GM21381 (cell line): Measurements from ENCODE around the gene KPNA1.

Experiments used
- ATAC-seq: cut with Tn5 transposase; IDR thresholded peaks from one replicate; pipeline ENCODE4 v1.9.1; 2021; ENCODE audit warnings: mild to moderate bottlenecking, moderate library complexity; ENCODE audit not compliant: unreplicated experiment

Gene KPNA1

DNA sequence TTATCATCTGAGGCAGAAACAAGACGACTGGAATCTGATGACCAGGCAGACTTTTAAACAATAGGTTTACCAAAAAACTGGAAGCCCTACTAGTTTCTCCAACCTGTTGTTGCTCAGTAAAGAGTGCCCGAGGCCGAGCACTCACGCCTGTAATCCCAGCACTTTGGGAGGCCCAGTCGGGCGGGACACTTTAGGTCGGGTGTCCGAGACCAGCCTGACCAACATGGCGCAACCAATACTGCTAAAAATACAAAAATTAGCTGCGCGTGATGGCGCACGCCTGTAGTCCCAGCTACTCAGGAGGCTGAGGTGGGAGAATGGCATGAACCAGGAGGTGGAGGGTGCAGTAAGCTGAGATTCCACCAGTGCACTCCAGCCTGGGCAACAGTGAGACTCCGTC, 97.8 kb downstream of the KPNA1 start:
- ATAC-seq = no peak

DNA sequence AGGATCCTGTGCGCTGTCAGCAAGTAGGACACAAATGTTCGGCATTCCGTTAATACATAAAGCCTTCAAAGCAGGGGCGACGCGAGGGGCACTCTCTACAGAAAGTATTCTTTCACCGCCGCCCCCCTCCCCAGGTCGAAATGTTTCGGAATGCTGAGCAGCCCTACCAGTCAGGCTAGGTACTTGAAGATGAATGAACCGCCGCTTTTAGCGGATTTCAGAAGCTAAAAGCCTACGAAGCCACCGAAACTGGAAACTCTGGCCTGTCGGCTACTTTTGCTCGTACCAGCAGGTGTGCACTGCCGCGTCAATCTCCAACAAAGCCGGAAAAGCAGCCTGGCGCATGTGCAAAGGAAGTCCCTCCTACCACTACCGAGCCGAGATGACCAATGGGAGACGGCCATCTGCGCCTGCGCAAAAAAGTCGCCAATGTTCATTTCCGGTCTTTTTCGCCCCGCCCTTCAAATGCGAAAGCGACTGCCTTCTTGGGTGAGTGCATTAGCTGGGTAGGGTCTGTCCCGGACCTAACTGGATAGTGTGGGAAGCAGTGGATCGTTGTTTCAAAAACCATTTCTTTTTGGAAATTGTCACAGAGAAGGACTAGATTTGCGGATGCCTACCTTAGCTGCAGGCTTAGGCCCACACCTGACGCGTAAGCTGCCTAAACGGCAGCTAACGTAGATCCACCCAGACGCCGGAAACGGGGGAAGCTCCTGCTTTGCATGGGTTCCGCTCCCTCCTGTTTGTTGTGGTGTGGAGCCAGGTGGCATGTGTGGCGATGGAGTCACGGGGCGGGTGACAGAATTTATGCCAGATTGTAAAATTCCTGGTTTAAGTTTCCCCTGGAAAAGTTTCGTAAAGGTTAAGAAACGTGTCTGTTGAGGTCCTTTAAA, 98.7 kb downstream of the KPNA1 start, which contains the start of gene WDR5B:
Gene WDR5B (minus strand): TSS at position 301 of the 893 bp plus-strand sequence. CDS start 534 bp downstream, outside the sequence.
- ATAC-seq = peak; percentile 82

GRCh38 chr3:122415104-122415744, 99.5 kb downstream of the KPNA1 start:
- peak; percentile 47 for ATAC-seq

- ATAC-seq = no peak
These were observed 100.3 kb downstream of the KPNA1 start for GRCh38 chr3:122414391-122414790.

GRCh38 chr3:122410639-122411038, 104.1 kb downstream of the KPNA1 start:
- ATAC-seq = no peak

DNA sequence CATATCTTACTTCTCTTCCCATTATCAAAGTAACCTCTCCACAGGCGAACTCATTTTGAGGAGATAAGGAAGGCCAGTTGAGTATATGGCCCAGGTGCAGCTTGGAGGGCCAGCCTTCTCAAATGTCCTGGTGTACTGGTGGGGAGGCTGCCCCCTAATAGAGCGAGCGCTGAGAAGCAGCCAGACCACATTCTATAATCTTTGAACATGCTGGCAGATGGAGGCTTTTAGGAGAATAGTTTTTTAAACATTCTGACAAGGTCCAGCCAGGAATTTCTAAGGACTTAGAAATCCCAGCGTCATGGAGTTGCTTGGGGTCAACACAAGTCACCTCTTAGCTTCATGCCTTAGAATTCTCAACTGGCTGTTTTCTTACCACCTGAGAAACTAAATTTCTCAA, 104.6 kb downstream of the KPNA1 start:
- no peak for ATAC-seq

- ATAC-seq = no peak
These were observed 105.3 kb downstream of the KPNA1 start for GRCh38 chr3:122409446-122409845.

GRCh38 chr3:122407946-122408345, 106.8 kb downstream of the KPNA1 start:
- no peak for ATAC-seq

- ATAC-seq = no peak
These were observed 108.5 kb downstream of the KPNA1 start for GRCh38 chr3:122406198-122406597.

DNA sequence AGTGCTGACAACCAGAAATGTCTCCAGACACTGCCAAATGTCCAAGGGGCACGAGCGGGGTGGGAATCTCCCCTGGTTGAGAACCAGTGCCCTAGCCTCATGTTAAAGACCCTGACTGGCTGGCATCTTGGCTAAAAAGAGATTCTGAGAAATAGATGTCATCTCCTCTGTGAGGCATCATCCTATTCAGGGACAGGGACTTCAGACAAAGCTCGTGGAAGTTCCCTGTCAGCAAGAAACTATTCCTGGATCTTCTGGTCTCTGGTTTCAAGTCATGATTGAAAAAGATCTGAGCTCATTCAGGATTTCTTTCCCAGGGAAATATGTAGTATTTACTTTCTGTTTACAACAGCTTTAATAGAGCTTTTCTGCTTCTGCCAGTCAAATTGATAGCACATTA, 109.7 kb downstream of the KPNA1 start:
- no peak for ATAC-seq

- no peak for ATAC-seq
These were observed 111.2 kb downstream of the KPNA1 start for GRCh38 chr3:122403489-122403888.

GRCh38 chr3:122398920-122399319, 115.8 kb downstream of the KPNA1 start:
- no peak for ATAC-seq

DNA sequence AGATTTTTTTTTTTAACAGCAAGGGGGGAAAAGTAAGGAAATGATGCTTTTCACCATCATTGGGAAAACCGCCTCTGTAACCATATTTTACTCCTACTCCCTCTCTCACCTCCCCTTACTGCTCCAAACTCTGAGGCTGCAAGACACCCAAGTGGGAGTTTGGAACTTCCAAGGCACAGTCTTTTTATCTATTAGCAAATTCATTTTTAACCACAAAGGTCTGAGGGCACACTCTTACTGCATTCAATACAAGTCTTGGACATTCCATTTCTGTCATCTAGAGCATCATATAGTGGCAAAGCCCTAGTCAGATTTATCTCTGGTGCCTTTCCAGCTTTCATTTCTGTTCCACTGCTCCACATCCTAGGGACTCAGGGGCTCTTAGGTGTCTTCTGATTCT, 117.5 kb downstream of the KPNA1 start:
- ATAC-seq = no peak

DNA sequence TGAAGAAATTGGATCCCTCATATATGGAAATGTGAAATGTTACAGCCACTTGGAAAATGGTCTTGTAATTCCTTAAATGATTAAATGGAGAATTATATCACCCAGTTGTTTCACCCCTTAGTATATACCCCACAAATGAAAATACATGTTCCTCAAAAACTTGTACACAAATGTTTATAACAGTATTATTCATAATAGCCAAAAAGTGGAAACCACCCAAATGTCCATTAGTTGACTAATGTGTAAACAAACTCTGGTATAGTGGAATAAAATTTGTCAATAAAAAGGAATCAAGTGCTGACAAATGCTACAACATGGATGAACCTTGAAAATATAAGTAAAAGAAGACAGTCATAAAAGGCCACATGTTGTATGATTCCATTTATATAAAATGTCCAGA, 118.2 kb downstream of the KPNA1 start:
- no peak for ATAC-seq

DNA sequence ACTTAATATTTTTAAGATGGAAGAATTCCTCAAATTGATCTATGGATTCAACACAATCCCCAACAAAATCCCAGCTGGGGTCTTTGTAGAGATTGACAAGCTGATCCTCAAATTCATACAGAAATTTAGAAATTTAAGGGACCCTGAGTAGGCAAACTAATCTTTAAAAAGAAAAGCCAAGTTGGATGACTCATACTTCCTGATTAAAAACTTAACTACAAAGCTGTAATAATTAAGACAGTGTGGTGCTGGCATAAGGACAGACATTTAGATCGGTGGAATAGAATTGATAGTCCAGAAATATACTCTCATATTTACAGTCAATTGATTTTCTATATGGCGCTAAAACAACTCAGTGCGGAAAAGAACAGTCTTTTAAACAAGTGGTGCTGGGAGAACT, 119.2 kb downstream of the KPNA1 start:
- ATAC-seq = no peak

GRCh38 chr3:122394173-122394572, 120.6 kb downstream of the KPNA1 start:
- ATAC-seq = no peak

GRCh38 chr3:122392868-122393844, 121.6 kb downstream of the KPNA1 start:
- ATAC-seq = no peak

GRCh38 chr3:122391681-122392446, 122.9 kb downstream of the KPNA1 start:
- no peak for ATAC-seq

DNA sequence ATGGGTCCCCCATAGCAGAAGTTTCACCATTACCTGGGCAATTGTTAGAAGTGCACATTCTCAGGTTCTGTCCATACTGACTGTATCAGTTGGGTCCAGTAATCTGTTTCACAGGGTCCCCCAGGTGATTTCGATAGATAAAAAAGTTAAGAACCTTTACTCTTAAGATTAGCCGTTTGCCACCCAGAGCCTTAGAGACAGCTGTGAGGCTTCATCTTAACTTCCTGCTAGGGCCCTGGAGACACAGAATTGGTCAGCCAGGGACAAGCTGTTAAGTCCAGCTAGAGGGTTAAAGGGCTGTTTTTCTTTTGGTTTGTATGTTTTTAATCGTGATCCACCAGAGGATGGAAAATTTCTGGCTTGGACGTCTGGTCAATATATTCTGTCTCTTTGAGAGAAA, 124.1 kb downstream of the KPNA1 start:
- ATAC-seq = no peak

GRCh38 chr3:122389892-122390291, 124.8 kb downstream of the KPNA1 start:
- no peak for ATAC-seq
